Lung (tissue), 12 donors: ENCODE results near the gene DTNB. TPM values are rescaled to one million over a fixed set of nuclear protein-coding genes. Genes with fewer than 3 reads are reported as not detected.

Experiments
- ATAC-seq: fragments of 200-7000 bp; cut with Tn5 transposase; one replicate; pipeline ENCODE4 v1.9.1; 2020; ENCODE audit warnings: moderate number of reproducible peaks; ENCODE audit not compliant: insufficient read depth, low FRiP score
- DNase-seq, 3 donors: peaks; one replicate each; pipeline ENCODE4 v3.0.0-alpha.2; 2013 to 2017
- H3K27ac ChIP-seq, 2 donors: one replicate each; pipeline ENCODE4 v1.5.1; 2013; ENCODE audit warnings: mild to moderate bottlenecking in 2 of 2, moderate library complexity in 2 of 2, control low read depth in 1 of 2, inconsistent platforms in 1 of 2, low read depth in 1 of 2, low read length in 1 of 2
- H3K27me3 ChIP-seq, 3 donors: one replicate each; pipeline ENCODE4 v1.5.1; 2013; ENCODE audit warnings: low read length in 2 of 3; ENCODE audit not compliant: control insufficient read depth in 3 of 3, insufficient read depth in 3 of 3
- H3K36me3 ChIP-seq, 4 donors: one replicate each; pipeline ENCODE4 v1.5.1; 2013; ENCODE audit warnings: low read length in 4 of 4, mild to moderate bottlenecking in 1 of 4, moderate library complexity in 1 of 4; ENCODE audit not compliant: control insufficient read depth in 4 of 4, insufficient read depth in 4 of 4
- H3K4me1 ChIP-seq, 5 donors: one replicate each; pipeline ENCODE4 v1.5.1; 2013; ENCODE audit warnings: low read length in 5 of 5, mild to moderate bottlenecking in 2 of 5, moderate library complexity in 1 of 5; ENCODE audit not compliant: control insufficient read depth in 5 of 5, insufficient read depth in 5 of 5
- H3K4me3 ChIP-seq: one replicate; pipeline ENCODE4 v1.5.1; 2013; ENCODE audit warnings: mild to moderate bottlenecking, control low read depth, moderate library complexity
- H3K9ac ChIP-seq, 2 donors: one replicate each; pipeline ENCODE4 v1.5.1; 2013; ENCODE audit warnings: low read length in 2 of 2, control low read depth in 1 of 2; ENCODE audit not compliant: insufficient read depth in 1 of 2
- H3K9me3 ChIP-seq, 4 donors: one replicate each; pipeline ENCODE4 v1.5.1; 2013; ENCODE audit warnings: low read length in 3 of 4, mild to moderate bottlenecking in 1 of 4, moderate library complexity in 1 of 4; ENCODE audit not compliant: control insufficient read depth in 4 of 4, insufficient read depth in 3 of 4
- CTCF ChIP-seq: IDR thresholded peaks from 2 replicates; pipeline ENCODE4 v1.5.1; 2012; ENCODE audit warnings: mild to moderate bottlenecking; ENCODE audit errors: control extremely low read depth, extremely low read depth
- WGBS, 2 donors: extraction: QIAGEN DNeasy Blood & Tissue Kit; methylation state at CpG; one replicate each; pipeline ENCODE4 v1.1.7; 2013; 5-methylcytosine and 5-hydroxymethylcytosine counted together
- polyA plus RNA-seq, 2 donors: library from polyadenylated mRNA; stranded (reverse); fragments of 200-250 nt; gene quantifications; one replicate each; pipeline ENCODE4 v1.2.1, GENCODE V29; 2013
- total RNA-seq, 2 donors: library from RNA; depleted of rRNA in 1 of 2; stranded (reverse); fragments of >200 nt in 1 of 2; gene quantifications; one replicate each; pipeline ENCODE4 v1.2.1, GENCODE V29; 2014 to 2021
- donor health status: control.
- donor health status: control.
- donor health status: Bipolar disorder and iron deficiency.
- donor health status: healthy.
- donor health status: DM: yes; HTN: yes; CAD: no.

DTNB gene
- total and polyA plus RNA-seq, 4 donors = 10.1 to 35.2 (median 20.4) TPM

GRCh38 chr2:25674077-25674362, 643 bp upstream of the DTNB start:
- TF ChIP-seq CTCF = no peak
- no peaks in the 10 kb centered on the region for H3K9me3 ChIP-seq
- no peaks in the 10 kb centered on the region for H3K36me3 ChIP-seq
- peak overlapping the region; percentile 65 to 70 for H3K27ac ChIP-seq
- H3K27me3 ChIP-seq = no peaks in the 10 kb centered on the region
- 10 to 12% methylated on average over 10 of the region's 10 CpGs for WGBS, 2 donors
- peak overlapping the region in 1 of 2 donors; percentile 65 for H3K9ac ChIP-seq
- DNase-seq (no peak), ATAC-seq (no peak)
- H3K4me1 ChIP-seq = peaks cover 0 to 7% (median 3%) of the 10 kb centered on the region in 5 donors
- H3K4me3 ChIP-seq = peak overlapping the region; percentile 71

GRCh38 chr2:25672494-25673299, 680 bp downstream of the DTNB start:
- peak; percentile 45 to 67 (median 63) for DNase-seq
- no peak for TF ChIP-seq CTCF
- H3K9me3 ChIP-seq = no peaks in the 10 kb centered on the region
- peak; percentile 61 for ATAC-seq
- peak overlapping the region in 1 of 2 donors; percentile 84 for H3K9ac ChIP-seq
- H3K36me3 ChIP-seq = no peaks in the 10 kb centered on the region
- H3K27me3 ChIP-seq = no peaks in the 10 kb centered on the region
- H3K4me1 ChIP-seq = peaks cover 0 to 7% (median 3%) of the 10 kb centered on the region in 5 donors
- peak overlapping the region; percentile 91 to 94 for H3K27ac ChIP-seq
- 3 to 4% methylated on average over 41 to 60 of the region's 60 CpGs for WGBS, 2 donors
- peak overlapping the region; percentile 87 for H3K4me3 ChIP-seq

GRCh38 chr2:25671622-25672021, 1.8 kb downstream of the DTNB start:
- TF ChIP-seq CTCF = no peak
- peak in 2 of 3 donors; percentile 26 to 69 for DNase-seq
- no peaks in the 10 kb centered on the region for H3K9me3 ChIP-seq
- no peak overlapping the region for H3K27ac ChIP-seq
- H3K27me3 ChIP-seq = no peaks in the 10 kb centered on the region
- H3K9ac ChIP-seq = no peak overlapping the region
- no peaks in the 10 kb centered on the region for H3K36me3 ChIP-seq
- no peak for ATAC-seq
- H3K4me1 ChIP-seq = peaks cover 0 to 7% (median 3%) of the 10 kb centered on the region in 5 donors
- H3K4me3 ChIP-seq = no peak overlapping the region
- 80 to 88% methylated on average over 2 of the region's 2 CpGs for WGBS, 2 donors

DNA sequence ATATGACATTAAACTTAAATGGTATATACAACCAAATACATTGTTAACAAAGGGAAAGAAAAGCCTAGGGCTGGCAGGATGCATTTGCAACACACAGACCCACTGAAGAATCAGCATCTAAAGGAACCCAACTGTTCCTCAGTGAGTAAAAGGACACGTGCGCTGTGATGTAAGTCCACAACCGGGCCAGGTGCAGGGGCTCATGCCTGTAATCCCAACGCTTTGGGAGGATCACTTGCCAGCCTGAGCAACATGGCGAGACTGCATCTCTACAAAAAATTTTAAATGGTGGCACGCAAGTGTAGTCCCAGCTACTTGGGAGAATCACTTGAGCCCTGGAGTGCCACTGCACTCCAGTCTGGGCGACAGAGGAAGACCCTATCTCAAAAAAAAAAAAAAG, 3.9 kb downstream of the DTNB start:
- DNase-seq = no peak
- Histone ChIP-seq H3K27me3 (no peaks in the 10 kb centered on the region), H3K9ac (no peak overlapping the region), H3K4me3 (no peak overlapping the region), H3K36me3 (no peaks in the 10 kb centered on the region), H3K27ac (no peak overlapping the region), H3K4me1 (peaks cover under 1 to 7% (median 3%) of the 10 kb centered on the region in 5 donors), H3K9me3 (no peaks in the 10 kb centered on the region)
- TF ChIP-seq CTCF = no peak
- WGBS, 2 donors = 78 to 83% methylated on average over 7 of the region's 7 CpGs
- no peak for ATAC-seq
